Stomach (tissue), 4 donors: ENCODE results near the gene ANKRD10.

Experiments used
- CTCF ChIP-seq, 7 experiments: fragments of 450-650 bp in 4 of 7; fragments of 200-600 bp in 3 of 7; sonication (generic) in 3 of 7; IDR thresholded peaks; one replicate each; pipeline ENCODE4 v1.5.1; 2016 to 2019; ENCODE audit warnings: antibody characterized with exemption in 7 of 7, control low read depth in 2 of 7, mild to moderate bottlenecking in 1 of 7
- POLR2A ChIP-seq, 4 donors: fragments of 450-650 bp; IDR thresholded peaks; one replicate each; pipeline ENCODE4 v1.6.1; 2016; ENCODE audit warnings: antibody characterized with exemption in 4 of 4, control low read depth in 2 of 4, mild to moderate bottlenecking in 1 of 4, moderate library complexity in 1 of 4
- POLR2AphosphoS5 ChIP-seq, 3 donors: sonication (generic); formaldehyde crosslinking; IDR thresholded peaks; one replicate each; pipeline ENCODE4 v1.6.1; 2016; ENCODE audit warnings: antibody characterized with exemption in 3 of 3

GRCh38 chr13:110936519-110936918 is 21.6 kb upstream of the ANKRD10 start:
- TF ChIP-seq CTCF (IDR thresholded peaks at IDR 0.05): no peak
- no peak for TF ChIP-seq POLR2AphosphoS5 (IDR thresholded peaks at IDR 0.05)
- no peak for TF ChIP-seq POLR2A (IDR thresholded peaks at IDR 0.05)
